Heart left ventricle (tissue), 13 donors: Measurements from ENCODE around the gene CCNY.

ENCODE experiments used
- POLR2A ChIP-seq, 2 donors: fragments of 450-650 bp; IDR thresholded peaks; one replicate each; pipeline ENCODE4 v1.6.1; 2017; ENCODE audit warnings: antibody characterized with exemption in 2 of 2, mild to moderate bottlenecking in 2 of 2, moderate library complexity in 2 of 2
- TF ChIP-seq, protein P1 (sequence below), 12 donors: fragments of 200-600 bp; sonication (generic) in 4 of 12; IDR thresholded peaks; one replicate each; pipeline versions ENCODE4 v1.5.0 to v1.8.0; 2018 to 2022; ENCODE audit warnings: antibody characterized with exemption in 12 of 12, mild to moderate bottlenecking in 5 of 12
- donor health status: ischemic (EF 13 %, LVEDD 7.1; RV severe dilation, severe dysfunction).
- donor health status: DM: no; HTN: yes; CAD: no.
- donor health status: DM: no; HTN: no; CAD: no.
- donor health status: ischemic (EF 25% LVEDD 6.9; RV normal size, moderate dysfunction).
- donor health status: ischemic (EF 25% LVEDD 5.7; RV mildly dilated, moderate dysfunction).
- donor health status: ischemic (EF 35%, LVEDD 5.7; RV mildly dilated, moderate dysfunction).
- donor health status: nonischemic (EF 11% LVEDD 7.7; RV severe dilation, severe dysfunction).
- donor health status: DM: yes; HTN: yes; CAD: no.
- donor health status: PGD.
- donor health status: ischemic (EF 29% LVEDD 5.4; RV normal size, mild dysfunction).
- donor health status: nonischemic (EF 23%, LVEDD 6.1; RV moderate dilation, normal function).

DNA sequence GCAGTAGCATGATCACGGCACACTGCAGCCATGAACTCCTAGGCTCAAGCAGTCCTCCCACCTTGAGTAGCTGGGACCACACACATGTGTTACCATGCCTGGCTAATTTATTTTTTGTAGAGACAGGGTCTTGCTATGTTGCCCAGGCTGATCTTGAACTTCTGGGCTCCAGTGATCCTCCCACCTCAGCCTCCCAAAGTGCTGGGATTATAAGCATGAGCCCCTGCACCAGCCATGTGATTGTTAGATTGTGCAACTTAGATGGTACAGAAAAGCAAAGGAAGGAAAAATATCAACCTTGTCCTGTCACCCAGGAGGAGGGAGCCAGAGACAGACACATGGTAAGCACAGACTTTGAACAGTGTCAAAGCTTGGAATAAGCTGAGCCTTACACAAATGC lies 73.5 kb downstream of the CCNY start:
- TF ChIP-seq, protein P1, sequence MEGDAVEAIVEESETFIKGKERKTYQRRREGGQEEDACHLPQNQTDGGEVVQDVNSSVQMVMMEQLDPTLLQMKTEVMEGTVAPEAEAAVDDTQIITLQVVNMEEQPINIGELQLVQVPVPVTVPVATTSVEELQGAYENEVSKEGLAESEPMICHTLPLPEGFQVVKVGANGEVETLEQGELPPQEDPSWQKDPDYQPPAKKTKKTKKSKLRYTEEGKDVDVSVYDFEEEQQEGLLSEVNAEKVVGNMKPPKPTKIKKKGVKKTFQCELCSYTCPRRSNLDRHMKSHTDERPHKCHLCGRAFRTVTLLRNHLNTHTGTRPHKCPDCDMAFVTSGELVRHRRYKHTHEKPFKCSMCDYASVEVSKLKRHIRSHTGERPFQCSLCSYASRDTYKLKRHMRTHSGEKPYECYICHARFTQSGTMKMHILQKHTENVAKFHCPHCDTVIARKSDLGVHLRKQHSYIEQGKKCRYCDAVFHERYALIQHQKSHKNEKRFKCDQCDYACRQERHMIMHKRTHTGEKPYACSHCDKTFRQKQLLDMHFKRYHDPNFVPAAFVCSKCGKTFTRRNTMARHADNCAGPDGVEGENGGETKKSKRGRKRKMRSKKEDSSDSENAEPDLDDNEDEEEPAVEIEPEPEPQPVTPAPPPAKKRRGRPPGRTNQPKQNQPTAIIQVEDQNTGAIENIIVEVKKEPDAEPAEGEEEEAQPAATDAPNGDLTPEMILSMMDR (IDR thresholded peaks at IDR 0.05): no peak
- no peak for TF ChIP-seq POLR2A (IDR thresholded peaks at IDR 0.05)
